ENCODE results near the gene SAP30. TPM values are rescaled to one million over a fixed set of nuclear protein-coding genes. Genes with fewer than 3 reads are reported as not detected.

The SAP30 gene
- polyA plus RNA-seq, 1 donor from 2014 or later = 58.3 TPM

- Histone ChIP-seq H2AFZ (ENCODE audit: low read depth, low read length) (no peak overlapping the region), H3K27me3 (ENCODE audit: insufficient read depth, low read depth, low read length) (no peaks in the 10 kb centered on the region), H3K4me3 (ENCODE audit: low read length) (no peak overlapping the region), H3F3A (ENCODE audit: insufficient read depth, low read length, poor library complexity, severe bottlenecking) (no peaks in the 10 kb centered on the region), H3K9ac (ENCODE audit: low read length) (no peak overlapping the region), H4K20me1 (ENCODE audit: insufficient read depth) (no peaks in the 10 kb centered on the region), H3K4me2 (ENCODE audit: low read length) (no peak overlapping the region), H3K9me2 (ENCODE audit: insufficient read depth, low read length) (no peaks in the 10 kb centered on the region), H3K79me2 (replicated peaks; ENCODE audit: insufficient read depth, low read length) (no peaks in the 10 kb centered on the region), H3K36me3 (ENCODE audit: insufficient read depth, low read length) (no peaks in the 10 kb centered on the region), H3K9me3 (ENCODE audit: low read length) (no peaks in the 10 kb centered on the region), H3K27ac (ENCODE audit: low read length) (no peak overlapping the region)
- no peak for TF ChIP-seq MXI1 (conservative IDR thresholded peaks at IDR 0.05; ENCODE audit: poor library complexity, severe bottlenecking)
- no peak for TF ChIP-seq RAD21 (conservative IDR thresholded peaks at IDR 0.05)
- no peak for TF ChIP-seq REST (IDR thresholded peaks at IDR 0.05; ENCODE audit: borderline replicate concordance)
- TF ChIP-seq EP300 (conservative IDR thresholded peaks at IDR 0.05; ENCODE audit: poor library complexity, severe bottlenecking) = no peak
- no peak for TF ChIP-seq CTCF (IDR thresholded peaks at IDR 0.05; ENCODE audit: poor library complexity, severe bottlenecking)
- no peak for TF ChIP-seq TAF1 (IDR thresholded peaks at IDR 0.05; ENCODE audit: low read depth)
- no peak for TF ChIP-seq EZH2 (IDR thresholded peaks at IDR 0.05; ENCODE audit: borderline replicate concordance, insufficient read depth, low read length, poor library complexity, severe bottlenecking)
- no peak for TF ChIP-seq POLR2AphosphoS5 (IDR thresholded peaks at IDR 0.05)
- no peak for TF ChIP-seq SMC3 (conservative IDR thresholded peaks at IDR 0.05; ENCODE audit: poor library complexity)
These were observed 47.9 kb downstream of the SAP30 start for GRCh38 chr4:173418639-173419038.

GRCh38 chr4:173420324-173420752 lies 49.6 kb downstream of the SAP30 start:
- Histone ChIP-seq H3F3A (ENCODE audit: insufficient read depth, low read length, poor library complexity, severe bottlenecking) (no peaks in the 10 kb centered on the region), H2AFZ (ENCODE audit: low read depth, low read length) (no peak overlapping the region), H3K4me3 (ENCODE audit: low read length) (no peak overlapping the region), H4K20me1 (ENCODE audit: insufficient read depth) (no peaks in the 10 kb centered on the region), H3K4me2 (ENCODE audit: low read length) (no peak overlapping the region), H3K36me3 (ENCODE audit: insufficient read depth, low read length) (no peaks in the 10 kb centered on the region), H3K79me2 (replicated peaks; ENCODE audit: insufficient read depth, low read length) (no peaks in the 10 kb centered on the region), H3K27ac (ENCODE audit: low read length) (no peak overlapping the region), H3K27me3 (ENCODE audit: insufficient read depth, low read depth, low read length) (no peaks in the 10 kb centered on the region), H3K9me2 (ENCODE audit: insufficient read depth, low read length) (no peaks in the 10 kb centered on the region), H3K9me3 (ENCODE audit: low read length) (no peaks in the 10 kb centered on the region), H3K9ac (ENCODE audit: low read length) (no peak overlapping the region)
- TF ChIP-seq EP300 (conservative IDR thresholded peaks at IDR 0.05; ENCODE audit: poor library complexity, severe bottlenecking) = no peak
- TF ChIP-seq TAF1 (IDR thresholded peaks at IDR 0.05; ENCODE audit: low read depth) = no peak
- TF ChIP-seq SMC3 (conservative IDR thresholded peaks at IDR 0.05; ENCODE audit: poor library complexity) = peak; percentile 80
- TF ChIP-seq MXI1 (conservative IDR thresholded peaks at IDR 0.05; ENCODE audit: poor library complexity, severe bottlenecking) = no peak
- peak; percentile 75 for TF ChIP-seq CTCF (IDR thresholded peaks at IDR 0.05; ENCODE audit: poor library complexity, severe bottlenecking)
- TF ChIP-seq EZH2 (IDR thresholded peaks at IDR 0.05; ENCODE audit: borderline replicate concordance, insufficient read depth, low read length, poor library complexity, severe bottlenecking) = no peak
- peak; percentile 68 for TF ChIP-seq RAD21 (conservative IDR thresholded peaks at IDR 0.05)
- TF ChIP-seq POLR2AphosphoS5 (IDR thresholded peaks at IDR 0.05) = no peak
- no peak for TF ChIP-seq REST (IDR thresholded peaks at IDR 0.05; ENCODE audit: borderline replicate concordance)

Data from neural cell (in vitro differentiated cells).